Retina (tissue), 1 donor: ENCODE data around the gene DBI.
"Not testable (repeated sequence)": the region's sequence is repeated elsewhere in the genome, so short reads cannot be mapped to it uniquely, and the experiment has no call there.

Experiments
- DNase-seq: peaks from one replicate; pipeline ENCODE4 v3.0.0-alpha.2; 2016

Gene DBI

GRCh38 chr2:119366161-119366648 is 572 bp upstream of the DBI start:
- DNase-seq: no peak

DNA sequence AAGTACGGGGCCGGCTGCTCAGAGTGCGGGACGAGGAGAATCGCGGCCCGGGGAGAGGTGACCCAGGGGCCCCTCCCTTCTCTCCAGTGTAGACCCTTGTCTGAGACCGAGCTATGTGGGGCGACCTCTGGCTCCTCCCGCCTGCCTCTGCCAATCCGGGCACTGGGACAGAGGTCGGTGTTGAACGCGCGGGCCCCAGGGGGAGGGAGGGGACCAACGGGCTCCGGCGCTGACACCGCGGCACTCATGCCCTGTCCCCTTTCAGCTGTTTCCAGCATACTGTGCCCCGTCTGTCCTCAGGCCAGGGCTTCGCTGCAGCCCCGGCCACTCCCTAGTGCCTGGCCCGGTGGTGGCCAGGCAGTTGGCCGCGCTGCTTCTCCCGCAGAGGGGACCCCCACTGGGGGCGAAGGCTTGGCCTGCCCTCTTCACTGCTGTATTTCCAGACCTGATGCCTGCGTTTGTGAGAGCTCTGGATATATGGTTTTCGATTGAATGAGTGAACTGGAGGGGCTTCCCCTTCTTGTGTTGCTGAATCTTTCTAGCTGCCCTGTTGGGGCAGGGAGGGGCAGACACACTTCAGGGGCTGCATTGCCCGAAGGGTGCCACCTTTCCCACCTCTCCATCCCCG is 809 bp downstream of the DBI start:
- peak; percentile 85 for DNase-seq

GRCh38 chr2:119369845-119370244 is 3.1 kb downstream of the DBI start:
- DNase-seq: no peak

DNA sequence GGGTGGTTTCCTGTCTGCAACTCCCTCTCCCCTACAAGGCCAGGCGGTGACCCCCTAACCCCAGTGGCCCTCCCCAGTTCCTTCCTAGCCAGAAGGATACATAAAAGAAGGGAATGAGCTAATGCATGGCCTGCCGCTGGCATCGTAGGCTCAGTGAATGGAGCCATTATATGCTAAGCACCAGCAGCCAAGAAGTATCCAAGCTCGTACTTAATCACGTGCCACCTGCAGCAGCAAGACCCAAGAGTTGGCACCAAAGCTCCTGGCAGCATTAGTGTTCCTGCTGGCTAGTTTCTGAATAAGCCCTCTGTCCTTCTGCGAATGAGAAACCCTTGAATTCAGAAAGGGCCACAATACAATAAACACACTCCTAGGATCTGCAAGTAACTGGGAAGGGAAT is 4.3 kb downstream of the DBI start:
- no peak for DNase-seq

- no peak for DNase-seq
Observed at GRCh38 chr2:119372778-119373568, 6.2 kb downstream of the DBI start.

GRCh38 chr2:119373907-119374745 is 7.3 kb downstream of the DBI start:
- DNase-seq: not testable (repeated sequence)

DNA sequence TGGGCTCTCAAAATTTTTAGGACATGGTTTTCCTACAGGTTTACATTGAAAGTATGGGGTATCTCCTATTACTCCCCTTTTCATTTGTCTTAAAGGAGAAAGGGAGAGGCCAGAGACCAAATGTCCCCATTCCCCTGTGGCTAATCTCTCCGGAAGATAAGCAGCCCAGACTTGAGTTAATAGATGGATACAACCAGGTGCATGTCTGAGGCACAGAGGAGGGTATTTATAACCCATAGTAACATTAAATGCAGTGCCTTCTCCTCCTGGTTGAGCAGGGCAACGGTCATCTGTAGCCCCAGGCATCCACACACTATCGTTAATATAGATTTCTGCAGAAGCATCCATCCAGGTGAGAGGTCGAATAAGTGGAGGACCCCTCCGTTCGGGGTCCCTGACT is 9.6 kb downstream of the DBI start:
- not testable (repeated sequence) for DNase-seq

DNA sequence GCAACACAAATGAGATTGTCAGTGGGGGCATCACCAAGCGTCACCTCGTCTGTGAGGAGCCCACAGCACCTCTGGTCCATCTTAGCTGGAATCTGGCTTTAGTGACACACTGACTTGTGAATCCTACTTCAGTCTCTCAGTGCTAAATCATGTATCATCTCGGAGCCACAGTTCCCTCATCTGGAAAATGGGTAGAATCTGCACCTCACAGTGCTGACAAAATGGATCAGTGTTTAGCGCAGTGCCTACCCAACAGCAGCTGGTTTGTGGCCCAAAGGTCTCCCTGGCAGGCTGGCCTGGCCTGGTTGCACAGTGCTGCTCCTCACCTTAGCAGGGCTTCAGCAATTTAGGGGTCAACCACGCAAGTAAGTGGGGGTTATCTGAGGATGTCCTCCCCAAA is 10.0 kb downstream of the DBI start:
- no peak for DNase-seq

DNA sequence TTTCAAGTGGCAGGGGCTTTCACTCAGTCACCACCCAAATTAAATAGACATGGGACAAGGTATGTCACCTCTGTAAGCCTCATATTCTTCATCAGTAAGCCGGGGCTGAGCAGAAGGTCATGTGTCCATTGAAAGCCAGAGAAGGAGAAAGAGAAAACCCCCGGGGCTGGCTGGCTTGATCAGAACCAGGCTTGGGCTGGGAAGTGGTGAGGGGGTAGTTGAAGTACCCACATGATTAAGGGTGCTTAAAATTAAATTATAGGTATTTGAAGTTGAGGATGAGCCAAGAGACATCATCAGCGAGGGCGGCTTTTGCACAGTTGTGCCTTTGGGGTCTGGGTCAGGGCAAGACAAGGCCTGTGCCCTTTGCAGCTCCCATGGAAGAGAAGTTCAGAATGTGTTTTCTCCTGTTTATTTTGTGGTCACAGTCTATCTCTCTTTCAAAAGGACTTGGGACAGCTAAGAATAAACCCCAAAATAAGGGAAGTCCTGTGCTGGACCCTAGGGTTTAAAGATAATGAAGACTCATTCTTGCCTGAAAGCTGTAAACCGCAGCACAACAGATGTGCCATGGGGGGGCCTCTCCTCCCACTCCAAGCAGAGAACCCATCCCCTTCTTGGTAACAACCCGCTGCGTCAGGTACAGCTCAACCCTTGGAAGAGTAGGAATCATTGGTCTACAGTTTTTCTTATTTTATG is 10.7 kb downstream of the DBI start:
- DNase-seq: no peak

GRCh38 chr2:119377993-119378345 is 11.2 kb downstream of the DBI start:
- DNase-seq: no peak

DNA sequence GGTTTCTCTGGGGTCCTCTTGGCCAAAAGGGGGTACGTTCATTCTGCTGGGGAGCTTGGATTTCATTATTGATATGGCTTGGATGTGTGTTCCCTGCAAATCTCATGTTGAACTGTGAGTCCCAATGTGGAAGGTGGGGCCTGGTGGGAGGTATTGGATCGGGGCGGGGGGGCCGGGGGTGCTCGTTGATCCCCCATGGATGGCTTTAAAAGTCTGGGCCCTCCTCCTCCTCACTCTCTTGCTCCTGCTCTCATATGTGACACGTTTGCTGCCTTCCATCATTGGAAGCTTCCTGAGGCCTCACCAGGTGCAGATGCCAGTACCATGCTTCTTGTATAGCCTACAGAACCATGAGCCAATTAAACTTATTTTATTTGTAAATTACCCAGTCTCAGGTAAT is 11.8 kb downstream of the DBI start:
- DNase-seq: no peak

- DNase-seq: no peak
Observed at GRCh38 chr2:119383410-119384140, 16.8 kb downstream of the DBI start.

- DNase-seq: no peak
Observed at GRCh38 chr2:119384971-119385370, 18.2 kb downstream of the DBI start.

GRCh38 chr2:119385466-119385865 is 18.7 kb downstream of the DBI start:
- DNase-seq: no peak

- peak; percentile 6 for DNase-seq
Observed at GRCh38 chr2:119387381-119388129, 20.8 kb downstream of the DBI start.

DNA sequence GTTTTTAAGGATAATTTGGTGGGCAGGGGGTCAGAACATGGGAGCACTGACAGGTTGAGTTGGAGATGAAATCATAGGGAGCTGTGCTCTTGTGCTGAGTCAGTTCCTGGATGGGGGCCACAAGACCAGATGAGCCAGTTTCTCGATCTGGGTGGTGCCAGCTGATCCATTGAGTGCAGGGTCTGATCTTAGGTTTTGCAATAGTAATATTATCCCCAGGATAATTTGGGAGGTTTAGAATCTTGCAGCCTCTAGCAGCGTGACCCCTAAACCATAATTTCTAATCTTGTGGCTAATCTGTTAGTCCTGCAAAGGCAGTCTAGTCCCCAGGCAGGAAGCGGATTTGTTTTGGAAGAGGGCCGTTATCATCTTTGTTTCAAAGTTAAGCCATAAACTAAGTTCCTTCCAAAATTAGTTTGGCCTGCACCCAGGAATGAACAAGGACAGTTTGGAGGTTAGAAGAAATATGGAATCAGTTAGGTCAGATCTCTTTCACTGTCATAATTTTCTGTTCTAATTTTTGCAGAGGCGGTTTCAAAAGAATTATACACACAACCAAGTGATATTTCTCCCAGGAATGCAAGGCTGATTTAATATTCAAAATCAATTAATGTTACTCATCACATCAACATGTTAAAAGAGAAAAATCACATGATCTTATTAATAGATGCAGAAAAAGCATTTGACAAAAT is 23.0 kb downstream of the DBI start:
- no peak for DNase-seq

- DNase-seq: no peak
Observed at GRCh38 chr2:119393971-119394748, 27.4 kb downstream of the DBI start.

- no peak for DNase-seq
Observed at GRCh38 chr2:119397196-119397595, 30.4 kb downstream of the DBI start.

DNA sequence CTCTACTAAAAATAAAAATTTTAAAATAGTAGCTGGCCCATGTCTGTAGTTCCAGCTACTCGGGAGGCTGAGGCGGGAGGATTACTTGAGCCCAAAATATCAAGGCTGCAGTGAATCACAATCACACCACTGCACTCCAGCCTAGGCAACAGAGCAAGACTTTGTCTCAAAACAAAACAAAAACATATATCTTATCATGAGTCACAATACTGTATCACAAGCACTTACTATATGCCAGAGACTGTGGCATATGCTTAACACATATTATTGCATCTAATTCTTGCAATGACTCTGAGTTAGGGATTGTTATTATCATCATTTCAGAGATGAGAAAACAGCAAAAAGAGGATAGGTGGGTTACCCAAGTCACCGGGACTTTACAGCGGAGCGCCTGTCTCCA is 35.3 kb downstream of the DBI start:
- DNase-seq: no peak
